Stimulated activated CD4-positive, alpha-beta T cell treated with anti-CD3 and anti-CD28 coated beads, TNF-alpha, amount 100 ng/mL, for 24 hours (primary cell): ENCODE results near the gene LEF1.
A peak's percentile ranks its signal among the peaks of the same experiment; 100 is the strongest.

Source experiments
- DNase-seq, 3 experiments: peaks; one replicate each; pipeline ENCODE4 v3.0.0-alpha.2; 2020; ENCODE audit warnings: low read depth in 3 of 3

The LEF1 gene

GRCh38 chr4:108175966-108176365, 7.2 kb upstream of the LEF1 start:
- no peak for DNase-seq

- no peak for DNase-seq
Observed at GRCh38 chr4:108174856-108175255, 6.1 kb upstream of the LEF1 start.

- no peak for DNase-seq
Observed at GRCh38 chr4:108173599-108174057, 4.9 kb upstream of the LEF1 start.

GRCh38 chr4:108172753-108173598, 4.2 kb upstream of the LEF1 start:
- peak in 1 of 3 experiments; percentile 72 for DNase-seq

GRCh38 chr4:108172231-108172752, 3.6 kb upstream of the LEF1 start:
- DNase-seq, result peak in 1 of 3 experiments; percentile 34

- DNase-seq, result peak in 1 of 3 experiments; percentile 61
Observed at GRCh38 chr4:108171339-108172230, 2.9 kb upstream of the LEF1 start.

GRCh38 chr4:108170631-108171338, 2.1 kb upstream of the LEF1 start:
- DNase-seq, result no peak

GRCh38 chr4:108169664-108170063, 932 bp upstream of the LEF1 start:
- no peak for DNase-seq

GRCh38 chr4:108168160-108168670, 517 bp downstream of the LEF1 start:
- DNase-seq, result no peak

GRCh38 chr4:108166441-108167315, 2.1 kb downstream of the LEF1 start:
- DNase-seq, result peak in 1 of 3 experiments; percentile 78

- DNase-seq, result peak in 1 of 3 experiments; percentile 41
Observed at GRCh38 chr4:108166038-108166437, 2.7 kb downstream of the LEF1 start.

GRCh38 chr4:108165586-108165985, 3.1 kb downstream of the LEF1 start:
- no peak for DNase-seq

GRCh38 chr4:108163351-108163750, 5.4 kb downstream of the LEF1 start:
- no peak for DNase-seq

- DNase-seq, result no peak
Observed at GRCh38 chr4:108160741-108161352, 7.9 kb downstream of the LEF1 start.

- DNase-seq, result no peak
Observed at GRCh38 chr4:108159845-108160244, 8.9 kb downstream of the LEF1 start.

GRCh38 chr4:108157655-108158054, 11.1 kb downstream of the LEF1 start:
- no peak for DNase-seq

- no peak for DNase-seq
Observed at GRCh38 chr4:108156391-108156790, 12.3 kb downstream of the LEF1 start.

GRCh38 chr4:108155373-108155772, 13.4 kb downstream of the LEF1 start:
- DNase-seq, result no peak

- no peak for DNase-seq
Observed at GRCh38 chr4:108152980-108153379, 15.8 kb downstream of the LEF1 start.
